Adipocyte (in vitro differentiated cells): ENCODE measurements around the gene PIKFYVE.
A peak's percentile ranks its signal among the peaks of the same experiment; 100 is the strongest.

Experiments
- DNase-seq: peaks from one replicate; pipeline ENCODE4 v3.0.0-alpha.2; 2015; ENCODE audit warnings: low read depth
- H3K27me3 ChIP-seq: replicated peaks from 2 replicates; pipeline ENCODE4 v1.7.0; 2013; ENCODE audit warnings: mild to moderate bottlenecking, low read length, moderate library complexity; ENCODE audit not compliant: control insufficient read depth, insufficient read depth
- H3K36me3 ChIP-seq: 2 replicates; pipeline ENCODE4 v1.7.0; 2013; ENCODE audit warnings: low read length, mild to moderate bottlenecking, moderate library complexity; ENCODE audit not compliant: control insufficient read depth, insufficient read depth, severe bottlenecking
- H3K4me1 ChIP-seq: 2 replicates; pipeline ENCODE4 v1.7.0; 2013; ENCODE audit warnings: mild to moderate bottlenecking, low read length, moderate library complexity; ENCODE audit not compliant: control insufficient read depth, insufficient read depth
- H3K4me3 ChIP-seq: 2 replicates; pipeline ENCODE4 v1.7.0; 2013; ENCODE audit warnings: mild to moderate bottlenecking, low read length, moderate library complexity
- H3K9ac ChIP-seq: 2 replicates; pipeline ENCODE4 v1.7.0; 2013; ENCODE audit warnings: mild to moderate bottlenecking, low read length, moderate library complexity
- H3K9me3 ChIP-seq: 2 replicates; pipeline ENCODE4 v1.7.0; 2013; ENCODE audit warnings: mild to moderate bottlenecking, low read length, moderate library complexity; ENCODE audit not compliant: control insufficient read depth

Gene PIKFYVE

GRCh38 chr2:208245746-208246145 lies 20.3 kb upstream of the PIKFYVE start:
- no peak for DNase-seq
- Histone ChIP-seq H3K9ac (no peak overlapping the region), H3K4me3 (no peak overlapping the region), H3K4me1 (peaks cover 63% of the 10 kb centered on the region), H3K27me3 (no peaks in the 10 kb centered on the region), H3K9me3 (no peaks in the 10 kb centered on the region), H3K36me3 (peaks cover 84% of the 10 kb centered on the region)

DNA sequence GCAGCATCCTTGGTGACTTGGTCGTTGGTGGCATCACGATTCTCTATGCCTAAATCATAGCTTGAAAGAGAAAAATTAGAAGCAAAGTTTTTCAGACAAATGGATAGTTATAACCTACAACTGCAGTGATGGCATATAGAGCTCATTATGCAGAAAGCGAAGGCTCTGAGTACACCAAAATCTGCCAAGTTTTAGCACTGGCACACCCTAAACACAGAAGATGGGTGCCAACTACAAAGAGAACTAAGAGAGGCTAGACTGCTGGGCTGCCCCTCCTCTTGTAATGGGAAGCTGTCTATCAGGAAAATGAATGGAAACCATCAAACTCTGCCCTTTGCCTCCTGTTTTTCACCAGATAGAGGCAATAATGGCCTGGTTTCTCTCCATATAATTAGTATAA lies 17.5 kb upstream of the PIKFYVE start:
- Histone ChIP-seq H3K4me1 (peaks cover 89% of the 10 kb centered on the region), H3K36me3 (peaks cover 85% of the 10 kb centered on the region), H3K27me3 (no peaks in the 10 kb centered on the region), H3K4me3 (no peak overlapping the region), H3K9ac (no peak overlapping the region), H3K9me3 (no peaks in the 10 kb centered on the region)
- no peak for DNase-seq

GRCh38 chr2:208249296-208249695 lies 16.8 kb upstream of the PIKFYVE start:
- Histone ChIP-seq H3K36me3 (peaks cover 78% of the 10 kb centered on the region), H3K27me3 (no peaks in the 10 kb centered on the region), H3K9ac (no peak overlapping the region), H3K4me1 (peaks cover 89% of the 10 kb centered on the region), H3K4me3 (peak overlapping the region; percentile 57), H3K9me3 (no peaks in the 10 kb centered on the region)
- peak; percentile 34 for DNase-seq

DNA sequence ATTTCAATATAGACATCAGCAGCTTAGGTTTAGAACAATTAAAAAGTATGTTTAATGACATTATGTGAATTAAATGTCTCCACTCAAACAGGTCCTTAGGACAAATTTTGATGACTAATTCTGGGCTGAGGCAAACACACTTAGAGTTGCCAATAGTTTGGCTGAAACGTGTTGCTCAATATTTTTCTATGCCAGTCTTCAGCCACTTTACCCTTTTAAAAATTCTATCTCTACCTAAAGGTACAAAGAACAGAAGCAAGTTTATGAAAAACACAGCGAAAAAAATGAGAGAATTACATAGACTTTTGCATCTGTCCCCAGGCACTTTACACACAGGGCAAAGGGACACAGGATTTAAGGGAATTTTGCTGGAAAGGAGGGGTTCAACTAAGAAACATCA lies 15.7 kb upstream of the PIKFYVE start:
- H3K9me3 ChIP-seq, result no peaks in the 10 kb centered on the region
- peaks cover 81% of the 10 kb centered on the region for H3K4me1 ChIP-seq
- peak overlapping the region; percentile 64 for H3K9ac ChIP-seq
- H3K27me3 ChIP-seq, result no peaks in the 10 kb centered on the region
- peak overlapping the region; percentile 64 for H3K4me3 ChIP-seq
- peak; percentile 65 for DNase-seq
- peaks cover 67% of the 10 kb centered on the region for H3K36me3 ChIP-seq

- H3K4me1 ChIP-seq, result peaks cover 81% of the 10 kb centered on the region
- no peak for DNase-seq
- peak overlapping the region; percentile 93 for H3K4me3 ChIP-seq
- no peaks in the 10 kb centered on the region for H3K9me3 ChIP-seq
- H3K27me3 ChIP-seq, result no peaks in the 10 kb centered on the region
- peak overlapping the region; percentile 64 for H3K9ac ChIP-seq
- peaks cover 60% of the 10 kb centered on the region for H3K36me3 ChIP-seq
These were observed 15.0 kb upstream of the PIKFYVE start for GRCh38 chr2:208251098-208251497.

DNA sequence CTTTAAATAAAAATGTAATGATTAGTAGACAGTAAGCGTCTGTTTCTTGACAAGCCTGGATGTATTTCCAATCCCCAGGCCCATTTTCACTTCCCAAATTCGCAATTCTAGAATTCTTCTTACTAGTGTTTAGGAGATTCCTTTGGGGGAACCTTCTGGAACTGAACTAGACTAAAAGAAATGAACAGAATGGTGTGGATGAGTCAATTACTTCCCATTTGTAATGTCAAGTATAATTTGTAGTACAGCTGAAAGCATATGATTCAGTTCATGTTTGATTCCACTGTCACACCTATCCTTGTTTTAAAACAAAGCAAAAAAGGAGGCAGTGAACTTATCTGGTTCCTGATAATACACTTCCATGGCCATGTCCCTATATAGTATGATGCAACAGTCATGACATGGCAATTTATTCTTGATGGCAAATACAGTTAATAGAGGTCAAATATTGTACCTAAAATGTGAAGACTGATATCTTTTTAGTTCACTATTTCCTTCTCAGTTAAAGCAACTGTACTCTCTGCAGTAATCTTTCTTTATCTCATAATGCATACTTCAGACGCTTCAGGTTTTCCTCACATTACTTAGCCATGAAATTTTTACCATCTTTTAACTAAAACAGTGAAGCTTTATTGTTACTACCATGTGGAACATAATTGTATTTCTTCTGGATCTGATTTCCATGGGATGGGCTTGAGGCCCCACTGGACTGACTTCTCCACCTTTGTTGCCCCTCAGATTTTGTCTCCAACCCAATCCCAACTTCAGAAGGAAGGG lies 13.2 kb upstream of the PIKFYVE start:
- Histone ChIP-seq H3K4me3 (peak overlapping the region; percentile 93), H3K4me1 (peaks cover 66% of the 10 kb centered on the region), H3K27me3 (no peaks in the 10 kb centered on the region), H3K9me3 (no peaks in the 10 kb centered on the region), H3K36me3 (peaks cover 53% of the 10 kb centered on the region), H3K9ac (peak overlapping the region; percentile 94)
- peak; percentile 17 for DNase-seq

DNA sequence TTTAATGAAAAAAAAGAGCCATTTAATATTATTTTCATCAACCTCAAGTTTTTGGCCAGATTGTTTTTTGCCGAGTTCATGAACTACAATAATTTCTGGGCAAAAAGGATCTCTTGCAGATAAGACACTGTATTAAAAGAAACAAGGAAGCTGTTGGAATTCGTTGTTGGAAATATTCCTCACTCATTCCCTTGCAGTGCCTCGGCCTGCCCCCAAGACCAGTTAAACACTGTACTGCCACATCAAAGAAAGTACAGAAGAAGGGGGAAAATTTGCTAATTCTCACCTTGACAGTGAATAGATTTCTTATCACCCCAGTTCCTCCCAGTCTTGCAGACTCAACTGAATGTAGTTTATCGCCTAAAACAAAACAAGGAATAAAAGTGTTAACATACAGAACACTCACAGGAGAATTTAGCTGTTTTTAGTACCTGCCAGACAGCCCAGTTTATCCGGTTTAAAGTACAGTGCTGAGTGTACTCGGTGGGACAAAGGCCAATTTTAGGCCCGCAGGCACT lies 12.4 kb upstream of the PIKFYVE start:
- peak; percentile 29 for DNase-seq
- H3K36me3 ChIP-seq, result peaks cover 45% of the 10 kb centered on the region

GRCh38 chr2:208254118-208254870 lies 11.8 kb upstream of the PIKFYVE start:
- Histone ChIP-seq H3K9me3 (no peaks in the 10 kb centered on the region), H3K36me3 (peaks cover 39% of the 10 kb centered on the region), H3K9ac (peak overlapping the region; percentile 94), H3K27me3 (no peaks in the 10 kb centered on the region), H3K4me1 (peaks cover 52% of the 10 kb centered on the region), H3K4me3 (peak overlapping the region; percentile 93)
- DNase-seq, result peak; percentile 92

More for the DNA sequence above, 12.4 kb upstream of the PIKFYVE start:
- peak overlapping the region; percentile 94 for H3K9ac ChIP-seq
- peak overlapping the region; percentile 93 for H3K4me3 ChIP-seq
- peaks cover 59% of the 10 kb centered on the region for H3K4me1 ChIP-seq
- no peaks in the 10 kb centered on the region for H3K27me3 ChIP-seq
- no peaks in the 10 kb centered on the region for H3K9me3 ChIP-seq

DNA sequence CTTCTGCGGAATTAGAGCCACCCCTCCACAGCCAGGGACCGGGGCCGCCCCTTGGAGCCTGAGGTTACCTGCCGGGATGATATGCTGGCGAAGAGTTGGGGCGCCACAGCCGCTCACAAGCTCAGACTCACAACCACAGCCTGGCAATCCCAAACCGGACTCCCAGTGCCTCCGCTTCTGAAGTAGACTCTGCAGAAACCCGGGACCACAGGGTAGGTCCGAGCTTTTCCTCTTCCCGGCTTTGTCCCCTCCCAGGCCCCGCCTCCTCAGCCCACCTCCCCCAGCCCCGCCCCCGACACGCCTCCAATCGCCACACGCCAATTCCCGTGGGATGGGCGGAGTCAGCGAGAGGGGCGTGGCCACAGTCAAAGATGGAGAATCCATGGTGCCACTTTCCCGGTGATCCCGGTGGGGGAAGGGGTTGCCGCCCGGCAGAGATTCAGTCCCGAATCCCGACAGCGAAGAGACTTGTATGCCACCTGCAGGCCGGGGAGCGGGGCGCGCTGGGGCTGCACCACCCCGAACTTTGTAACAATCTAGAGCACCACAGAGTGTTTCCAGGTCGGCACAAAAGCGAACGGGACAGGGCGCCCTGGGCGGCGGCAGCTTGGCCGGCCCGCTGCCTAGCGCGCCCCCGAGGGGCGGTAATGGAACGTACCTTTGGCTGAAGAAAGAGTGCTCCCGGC lies 11.0 kb upstream of the PIKFYVE start, which contains the start of gene IDH1:
Gene IDH1, minus strand, starts transcription at position 201 of the 686 bp plus-strand sequence. CDS start 3,520 bp downstream, outside the sequence.
- Histone ChIP-seq H3K9ac (peak within 1 kb of the TSS; percentile 94), H3K9me3 (no peaks in the 10 kb centered on the region), H3K4me1 (peaks cover 45% of the 10 kb centered on the region), H3K27me3 (no peaks in the 10 kb centered on the region), H3K36me3 (peaks cover 32% of the 10 kb centered on the region), H3K4me3 (peak within 1 kb of the TSS; percentile 93)
- DNase-seq, result peak; percentile 99

- Histone ChIP-seq H3K9me3 (no peaks in the 10 kb centered on the region), H3K36me3 (peaks cover 28% of the 10 kb centered on the region), H3K4me3 (peak overlapping the region; percentile 93), H3K4me1 (peaks cover 39% of the 10 kb centered on the region), H3K27me3 (no peaks in the 10 kb centered on the region), H3K9ac (peak overlapping the region; percentile 94)
- no peak for DNase-seq
These were observed 10.4 kb upstream of the PIKFYVE start for GRCh38 chr2:208255557-208256106.
